Gastrocnemius medialis (tissue), 4 donors: ENCODE results near the gene GNAT1.

Source experiments
- POLR2A ChIP-seq, 2 donors: fragments of 450-650 bp; IDR thresholded peaks; one replicate each; pipeline ENCODE4 v1.6.1; 2017; ENCODE audit warnings: antibody characterized with exemption in 2 of 2, mild to moderate bottlenecking in 2 of 2, moderate library complexity in 2 of 2
- TF ChIP-seq, protein P1 (sequence below), 5 experiments: fragments of 450-650 bp in 3 of 5; fragments of 200-600 bp in 2 of 5; sonication (generic) in 2 of 5; IDR thresholded peaks in 4 of 5; conservative IDR thresholded peaks in 1 of 5; 1 replicate in 4 of 5; 2 replicates in 1 of 5; pipeline ENCODE4 v1.5.1; 2016 to 2019; ENCODE audit warnings: antibody characterized with exemption in 5 of 5, mild to moderate bottlenecking in 3 of 5, moderate library complexity in 3 of 5

DNA sequence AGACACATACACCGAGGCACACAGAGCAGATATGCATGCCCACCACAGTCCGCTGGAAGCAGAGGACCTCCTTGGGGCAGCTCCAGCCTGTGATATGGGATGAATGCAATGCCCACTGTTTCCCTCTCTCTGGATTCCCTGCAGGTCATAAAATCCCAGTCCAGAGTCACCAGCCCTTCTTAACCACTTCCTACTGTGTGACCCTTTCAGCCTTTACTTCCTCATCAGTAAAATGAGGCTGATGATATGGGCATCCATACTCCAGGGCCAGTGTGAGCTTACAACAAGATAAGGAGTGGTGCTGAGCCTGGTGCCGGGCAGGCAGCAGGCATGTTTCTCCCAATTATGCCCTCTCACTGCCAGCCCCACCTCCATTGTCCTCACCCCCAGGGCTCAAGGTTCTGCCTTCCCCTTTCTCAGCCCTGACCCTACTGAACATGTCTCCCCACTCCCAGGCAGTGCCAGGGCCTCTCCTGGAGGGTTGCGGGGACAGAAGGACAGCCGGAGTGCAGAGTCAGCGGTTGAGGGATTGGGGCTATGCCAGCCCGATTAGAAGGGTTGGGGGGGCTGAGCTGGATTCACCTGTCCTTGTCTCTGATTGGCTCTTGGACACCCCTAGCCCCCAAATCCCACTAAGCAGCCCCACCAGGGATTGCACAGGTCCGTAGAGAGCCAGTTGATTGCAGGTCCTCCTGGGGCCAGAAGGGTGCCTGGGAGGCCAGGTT lies at the start of gene GNAT1:
- no peak for TF ChIP-seq POLR2A (IDR thresholded peaks at IDR 0.05)
- TF ChIP-seq, protein P1, sequence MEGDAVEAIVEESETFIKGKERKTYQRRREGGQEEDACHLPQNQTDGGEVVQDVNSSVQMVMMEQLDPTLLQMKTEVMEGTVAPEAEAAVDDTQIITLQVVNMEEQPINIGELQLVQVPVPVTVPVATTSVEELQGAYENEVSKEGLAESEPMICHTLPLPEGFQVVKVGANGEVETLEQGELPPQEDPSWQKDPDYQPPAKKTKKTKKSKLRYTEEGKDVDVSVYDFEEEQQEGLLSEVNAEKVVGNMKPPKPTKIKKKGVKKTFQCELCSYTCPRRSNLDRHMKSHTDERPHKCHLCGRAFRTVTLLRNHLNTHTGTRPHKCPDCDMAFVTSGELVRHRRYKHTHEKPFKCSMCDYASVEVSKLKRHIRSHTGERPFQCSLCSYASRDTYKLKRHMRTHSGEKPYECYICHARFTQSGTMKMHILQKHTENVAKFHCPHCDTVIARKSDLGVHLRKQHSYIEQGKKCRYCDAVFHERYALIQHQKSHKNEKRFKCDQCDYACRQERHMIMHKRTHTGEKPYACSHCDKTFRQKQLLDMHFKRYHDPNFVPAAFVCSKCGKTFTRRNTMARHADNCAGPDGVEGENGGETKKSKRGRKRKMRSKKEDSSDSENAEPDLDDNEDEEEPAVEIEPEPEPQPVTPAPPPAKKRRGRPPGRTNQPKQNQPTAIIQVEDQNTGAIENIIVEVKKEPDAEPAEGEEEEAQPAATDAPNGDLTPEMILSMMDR (IDR thresholded peaks at IDR 0.05 in 4 of 5, conservative IDR thresholded peaks at IDR 0.05 in 1 of 5) = no peak
